CD4-positive, alpha-beta T cell (primary cell): Measurements from ENCODE around the gene KRTAP5-9. TPM values are rescaled to one million over a fixed set of nuclear protein-coding genes. Genes with fewer than 3 reads are reported as not detected.
"Not testable (repeated sequence)": the region's sequence is repeated elsewhere in the genome, so short reads cannot be mapped to it uniquely, and the experiment has no call there.

Experiments used
- ATAC-seq: fragments of 200-7000 bp; cut with Tn5 transposase; one replicate; pipeline ENCODE4 v1.10.0; 2022; ENCODE audit warnings: mild to moderate bottlenecking; ENCODE audit not compliant: poor library complexity
- CTCF ChIA-PET: fragments of 350-600 bp; sonication (Branson Sonifier 250); formaldehyde crosslinking; loops from one replicate; lab custom pipeline; 2021; ENCODE audit warnings: antibody characterized with exemption, inconsistent platforms; lab: Charles Lee
- POLR2A ChIA-PET: fragments of 350-600 bp; sonication (Branson Sonifier 250); formaldehyde crosslinking; loops from one replicate; lab custom pipeline; 2021; ENCODE audit warnings: antibody characterized with exemption, inconsistent platforms; lab: Charles Lee
- DNase-seq, 14 experiments: peaks; one replicate each; pipeline ENCODE4 v3.0.0-alpha.2; 2013 to 2020; ENCODE audit warnings: mixed read lengths in 2 of 14
- H3K27ac ChIP-seq, 2 donors: one replicate each; pipeline versions ENCODE4 v1.5.1 to v1.7.0; 2013; ENCODE audit warnings: low read length in 2 of 2, low read depth in 1 of 2, mild to moderate bottlenecking in 1 of 2
- H3K27me3 ChIP-seq, 2 experiments: 1 replicate in 1 of 2; 2 replicates in 1 of 2; pipeline versions ENCODE4 v1.6.1 to v1.7.0; 2013; ENCODE audit warnings: low read length in 2 of 2, control low read depth in 1 of 2, mild to moderate bottlenecking in 1 of 2, moderate library complexity in 1 of 2; ENCODE audit not compliant: insufficient read depth in 2 of 2, control insufficient read depth in 1 of 2
- H3K36me3 ChIP-seq: one replicate; pipeline ENCODE4 v1.6.1; 2013; ENCODE audit warnings: low read length, control low read depth; ENCODE audit not compliant: insufficient read depth
- H3K4me1 ChIP-seq: one replicate; pipeline ENCODE4 v1.6.1; 2013; ENCODE audit warnings: low read length, control low read depth; ENCODE audit not compliant: insufficient read depth
- H3K4me3 ChIP-seq: one replicate; pipeline ENCODE4 v1.5.1; 2013; ENCODE audit warnings: mild to moderate bottlenecking, low read length, moderate library complexity
- H3K9me3 ChIP-seq, 2 experiments: 1 replicate in 1 of 2; 2 replicates in 1 of 2; pipeline versions ENCODE4 v1.6.1 to v1.7.0; 2013; ENCODE audit warnings: low read length in 2 of 2, mild to moderate bottlenecking in 2 of 2, control low read depth in 1 of 2, moderate library complexity in 1 of 2; ENCODE audit not compliant: control insufficient read depth in 1 of 2, insufficient read depth in 1 of 2
- H3K27ac Mint-ChIP-seq: one replicate; pipeline ENCODE4 v1.8.0; 2020; ENCODE audit warnings: mixed read lengths
- H3K27me3 Mint-ChIP-seq: one replicate; pipeline ENCODE4 v1.8.0; 2021; ENCODE audit warnings: mixed read lengths
- H3K36me3 Mint-ChIP-seq: one replicate; pipeline ENCODE4 v1.8.0; 2021; ENCODE audit warnings: low read depth, mixed read lengths
- H3K4me1 Mint-ChIP-seq: one replicate; pipeline ENCODE4 v1.8.0; 2021; ENCODE audit warnings: low read depth, mixed read lengths
- H3K4me3 Mint-ChIP-seq: one replicate; pipeline ENCODE4 v1.8.0; 2020; ENCODE audit warnings: mild to moderate bottlenecking, mixed read lengths
- H3K9me3 Mint-ChIP-seq: one replicate; pipeline ENCODE4 v1.8.0; 2020; ENCODE audit warnings: mixed read lengths
- intact Hi-C, 2 experiments: fragments of 100-400 bp; cut with DNase I in 1 of 2; cut with micrococcal nuclease in 1 of 2; formaldehyde crosslinking; loops; one replicate each; pipeline versions ENCODE4 v1.15.1 to v1.9.0; 2023 to 2025; cut with DNase I, micrococcal nuclease
- total RNA-seq, 174 experiments: library from RNA in 2 of 174; stranded (reverse) in 2 of 174; gene quantifications; one replicate each; pipeline ENCODE4 v1.2.3 and lab custom pipeline; 2021 to 2026
- TF ChIP-seq, protein P1 (sequence below): fragments of 200-600 bp; IDR thresholded peaks from one replicate; pipeline ENCODE4 v1.8.0; 2022; ENCODE audit warnings: antibody characterized with exemption, mild to moderate bottlenecking

The KRTAP5-9 gene
- total RNA-seq, 2 experiments from 2014 or later: 0.28 TPM; not detected in 1

DNA sequence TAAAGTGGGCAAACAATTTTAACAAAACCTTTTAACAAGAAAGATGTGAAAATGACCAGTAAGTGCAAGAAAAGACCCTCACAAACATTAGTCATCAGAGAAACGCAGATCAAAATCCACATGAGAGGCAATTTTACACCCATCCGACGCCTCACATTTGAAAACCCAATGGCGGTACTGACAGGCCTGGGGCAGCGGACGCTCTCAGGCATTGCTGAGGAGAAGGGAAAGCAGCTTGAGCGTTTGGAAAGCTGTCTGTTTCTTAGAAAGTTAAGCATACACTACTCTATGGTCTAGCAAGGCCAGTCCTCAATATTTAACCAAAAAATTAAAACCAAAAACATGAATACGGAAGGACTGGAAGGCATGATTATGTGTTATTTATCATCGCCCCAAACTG is 12.4 kb upstream of the KRTAP5-9 start:
- Histone ChIP-seq H3K4me3 (no peak overlapping the region), H3K36me3 (no peaks in the 10 kb centered on the region), H3K9me3 (peaks cover 0 to 8% of the 10 kb centered on the region in 2 experiments), H3K27ac (no peak overlapping the region), H3K4me1 (no peaks in the 10 kb centered on the region), H3K27me3 (no peaks in the 10 kb centered on the region)
- ChIA-PET POLR2A (no interaction called here), CTCF (no interaction called here)
- Mint-ChIP-seq H3K9me3 (peaks cover 3% of the 10 kb centered on the region), H3K27me3 (no peaks in the 10 kb centered on the region), H3K4me1 (no peaks in the 10 kb centered on the region), H3K36me3 (no peaks in the 10 kb centered on the region), H3K27ac (no peak overlapping the region), H3K4me3 (no peak overlapping the region)
- TF ChIP-seq, protein P1, sequence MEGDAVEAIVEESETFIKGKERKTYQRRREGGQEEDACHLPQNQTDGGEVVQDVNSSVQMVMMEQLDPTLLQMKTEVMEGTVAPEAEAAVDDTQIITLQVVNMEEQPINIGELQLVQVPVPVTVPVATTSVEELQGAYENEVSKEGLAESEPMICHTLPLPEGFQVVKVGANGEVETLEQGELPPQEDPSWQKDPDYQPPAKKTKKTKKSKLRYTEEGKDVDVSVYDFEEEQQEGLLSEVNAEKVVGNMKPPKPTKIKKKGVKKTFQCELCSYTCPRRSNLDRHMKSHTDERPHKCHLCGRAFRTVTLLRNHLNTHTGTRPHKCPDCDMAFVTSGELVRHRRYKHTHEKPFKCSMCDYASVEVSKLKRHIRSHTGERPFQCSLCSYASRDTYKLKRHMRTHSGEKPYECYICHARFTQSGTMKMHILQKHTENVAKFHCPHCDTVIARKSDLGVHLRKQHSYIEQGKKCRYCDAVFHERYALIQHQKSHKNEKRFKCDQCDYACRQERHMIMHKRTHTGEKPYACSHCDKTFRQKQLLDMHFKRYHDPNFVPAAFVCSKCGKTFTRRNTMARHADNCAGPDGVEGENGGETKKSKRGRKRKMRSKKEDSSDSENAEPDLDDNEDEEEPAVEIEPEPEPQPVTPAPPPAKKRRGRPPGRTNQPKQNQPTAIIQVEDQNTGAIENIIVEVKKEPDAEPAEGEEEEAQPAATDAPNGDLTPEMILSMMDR: no peak
- ATAC-seq: no peak
- intact Hi-C loops: no loop called here
- DNase-seq: no peak

DNA sequence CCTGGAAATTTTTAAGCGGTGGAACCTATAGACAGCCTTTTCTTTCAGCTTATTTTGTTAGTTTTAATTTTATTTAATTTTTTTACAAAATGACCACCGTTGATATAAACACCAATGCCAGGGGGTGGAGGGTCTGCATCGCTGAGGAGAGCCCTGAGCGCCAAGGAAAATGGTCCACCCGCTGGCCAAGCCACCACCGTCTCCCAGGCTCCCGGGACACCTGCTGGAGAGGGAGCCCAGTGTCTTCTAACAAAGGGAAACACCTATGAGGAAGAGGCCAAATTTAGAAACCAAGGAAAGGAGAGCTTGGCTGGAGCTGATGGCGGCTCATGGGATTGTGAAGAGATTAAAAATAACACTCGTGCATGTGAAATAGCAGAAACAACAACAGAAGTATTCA is 10.7 kb upstream of the KRTAP5-9 start:
- ChIA-PET POLR2A (no interaction called here), CTCF (no interaction called here)
- Mint-ChIP-seq H3K4me1 (no peaks in the 10 kb centered on the region), H3K27ac (no peak overlapping the region), H3K4me3 (no peak overlapping the region), H3K36me3 (no peaks in the 10 kb centered on the region), H3K9me3 (peaks cover 8% of the 10 kb centered on the region), H3K27me3 (peaks cover 5% of the 10 kb centered on the region)
- DNase-seq (no peak), ATAC-seq (no peak)
- intact Hi-C loops: no loop called here
- no peaks in the 10 kb centered on the region for H3K4me1 ChIP-seq
- H3K36me3 ChIP-seq: no peaks in the 10 kb centered on the region
- H3K4me3 ChIP-seq: no peak overlapping the region
- H3K27ac ChIP-seq: no peak overlapping the region
- peaks cover 0 to 8% of the 10 kb centered on the region in 2 experiments for H3K9me3 ChIP-seq
- TF ChIP-seq, protein P1: no peak
- no peaks in the 10 kb centered on the region for H3K27me3 ChIP-seq

- DNase-seq, H3K36me3 ChIP-seq, ATAC-seq, H3K4me1 Mint-ChIP-seq, intact Hi-C loops, H3K4me1 ChIP-seq, POLR2A ChIA-PET, H3K9me3 Mint-ChIP-seq, H3K27ac Mint-ChIP-seq, H3K27ac ChIP-seq, H3K4me3 ChIP-seq, H3K27me3 Mint-ChIP-seq, H3K27me3 ChIP-seq, H3K36me3 Mint-ChIP-seq, CTCF ChIA-PET, H3K4me3 Mint-ChIP-seq: not testable (repeated sequence)
- peaks cover 0 to 12% of the 10 kb centered on the region in 2 experiments for H3K9me3 ChIP-seq
Measured at GRCh38 chr11:71537977-71538665, 10.1 kb upstream of the KRTAP5-9 start, which contains the start of gene KRTAP5-8. Gene KRTAP5-8 (plus strand): TSS chr11:71538025. CDS start chr11:71538056, 31 bp downstream.

GRCh38 chr11:71538666-71538990 is 9.6 kb upstream of the KRTAP5-9 start:
- intact Hi-C loops: no loop called here
- Histone ChIP-seq H3K27me3 (no peaks in the 10 kb centered on the region), H3K4me3 (no peak overlapping the region), H3K4me1 (no peaks in the 10 kb centered on the region), H3K9me3 (peaks cover 0 to 14% of the 10 kb centered on the region in 2 experiments), H3K36me3 (no peaks in the 10 kb centered on the region), H3K27ac (no peak overlapping the region)
- Mint-ChIP-seq H3K27ac (no peak overlapping the region), H3K4me1 (no peaks in the 10 kb centered on the region), H3K9me3 (peaks cover 8% of the 10 kb centered on the region), H3K4me3 (no peak overlapping the region), H3K36me3 (no peaks in the 10 kb centered on the region), H3K27me3 (peaks cover 5% of the 10 kb centered on the region)
- ChIA-PET CTCF (no interaction called here), POLR2A (no interaction called here)
- DNase-seq (no peak), ATAC-seq (no peak)
- TF ChIP-seq, protein P1: no peak
